ENCODE measurements around the gene ILF3. TPM values are rescaled to one million over a fixed set of nuclear protein-coding genes. Genes with fewer than 3 reads are reported as not detected.
"Not testable (repeated sequence)": the region's sequence is repeated elsewhere in the genome, so short reads cannot be mapped to it uniquely, and the experiment has no call there.

ILF3 gene
- total and polyA plus RNA-seq, 11 donors, result 45.7 to 140 (median 110) TPM

DNA sequence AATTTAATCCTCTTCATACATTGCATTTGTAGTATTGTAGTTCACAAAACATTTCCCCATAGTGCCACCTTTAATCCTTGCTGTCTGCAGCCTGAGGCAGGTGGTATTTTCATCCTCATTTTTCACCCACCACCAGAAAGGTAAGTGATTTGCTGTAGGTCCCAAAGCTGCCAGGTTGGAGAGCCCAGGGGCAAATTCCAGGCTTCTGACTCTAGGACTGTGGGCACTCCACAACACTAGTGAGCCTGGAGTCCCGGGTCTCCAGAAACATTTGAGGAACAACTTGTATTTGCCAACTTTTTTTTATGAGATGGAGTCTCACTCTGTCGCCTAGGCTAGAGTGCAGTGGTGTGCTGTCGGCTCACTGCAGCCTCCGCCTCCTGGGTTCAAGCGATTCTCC, 6.2 kb downstream of the ILF3 start:
- intact Hi-C loops (cut with DNase I), result loop anchor here in 1 of 10 donors (5.0 kb wide), 1 partner anchor 37 kb away; no protein-coding TSS in a partner anchor
- Histone ChIP-seq H3K9me3 (no peaks in the 10 kb centered on the region), H3K4me1 (peaks cover 0 to 82% (median 53%) of the 10 kb centered on the region in 12 donors), H3K27ac (no peak overlapping the region), H3K36me3 (peaks cover 0 to 40% (median 7%) of the 10 kb centered on the region in 9 donors), H3K4me3 (no peak overlapping the region), H3K27me3 (no peaks in the 10 kb centered on the region)
- ATAC-seq, result no peak
- TF ChIP-seq, protein P1, sequence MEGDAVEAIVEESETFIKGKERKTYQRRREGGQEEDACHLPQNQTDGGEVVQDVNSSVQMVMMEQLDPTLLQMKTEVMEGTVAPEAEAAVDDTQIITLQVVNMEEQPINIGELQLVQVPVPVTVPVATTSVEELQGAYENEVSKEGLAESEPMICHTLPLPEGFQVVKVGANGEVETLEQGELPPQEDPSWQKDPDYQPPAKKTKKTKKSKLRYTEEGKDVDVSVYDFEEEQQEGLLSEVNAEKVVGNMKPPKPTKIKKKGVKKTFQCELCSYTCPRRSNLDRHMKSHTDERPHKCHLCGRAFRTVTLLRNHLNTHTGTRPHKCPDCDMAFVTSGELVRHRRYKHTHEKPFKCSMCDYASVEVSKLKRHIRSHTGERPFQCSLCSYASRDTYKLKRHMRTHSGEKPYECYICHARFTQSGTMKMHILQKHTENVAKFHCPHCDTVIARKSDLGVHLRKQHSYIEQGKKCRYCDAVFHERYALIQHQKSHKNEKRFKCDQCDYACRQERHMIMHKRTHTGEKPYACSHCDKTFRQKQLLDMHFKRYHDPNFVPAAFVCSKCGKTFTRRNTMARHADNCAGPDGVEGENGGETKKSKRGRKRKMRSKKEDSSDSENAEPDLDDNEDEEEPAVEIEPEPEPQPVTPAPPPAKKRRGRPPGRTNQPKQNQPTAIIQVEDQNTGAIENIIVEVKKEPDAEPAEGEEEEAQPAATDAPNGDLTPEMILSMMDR (IDR thresholded peaks at IDR 0.05), result no peak
- no peak for TF ChIP-seq POLR2A (IDR thresholded peaks at IDR 0.05)
- WGBS, 4 donors, result 77 to 85% (median 82%) methylated on average over 5 of the region's 5 CpGs
- DNase-seq, result no peak

DNA sequence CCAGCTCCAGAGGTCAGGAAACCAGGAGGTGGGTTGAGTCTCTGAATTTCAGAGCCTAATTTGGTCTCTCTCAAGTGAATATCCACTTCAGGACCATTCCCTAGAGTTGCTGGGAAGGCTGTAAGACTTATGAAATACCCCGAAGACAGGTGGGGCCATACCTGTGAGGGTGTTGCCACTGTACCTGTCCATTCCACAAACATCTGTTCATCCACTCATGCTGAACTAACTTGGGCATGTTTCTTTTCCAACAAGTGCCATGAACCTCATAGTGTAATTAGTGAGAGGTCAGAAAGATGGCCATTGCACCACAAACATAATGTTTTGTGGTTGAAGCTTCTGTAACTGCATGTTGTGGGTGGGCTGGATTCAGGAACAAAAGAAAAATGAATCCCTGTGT, 7.8 kb downstream of the ILF3 start:
- Histone ChIP-seq H3K4me3 (no peak overlapping the region), H3K27ac (no peak overlapping the region), H3K36me3 (peaks cover 0 to 46% (median 11%) of the 10 kb centered on the region in 9 donors), H3K4me1 (peaks cover 0 to 72% (median 44%) of the 10 kb centered on the region in 12 donors), H3K9me3 (no peaks in the 10 kb centered on the region), H3K27me3 (no peaks in the 10 kb centered on the region)
- DNase-seq (no peak), ATAC-seq (no peak)
- intact Hi-C loops (cut with DNase I), result loop anchor here in 1 of 10 donors (5.0 kb wide), 1 partner anchor 35 kb away; no protein-coding TSS in a partner anchor
- TF ChIP-seq POLR2A (IDR thresholded peaks at IDR 0.05), result no peak
- TF ChIP-seq, protein P1 (IDR thresholded peaks at IDR 0.05), result no peak
- 73 to 85% (median 81%) methylated on average over 1 of the region's 1 CpG; no CpG with 5 or more reads in 1 of the 4 donors for WGBS, 4 donors

DNA sequence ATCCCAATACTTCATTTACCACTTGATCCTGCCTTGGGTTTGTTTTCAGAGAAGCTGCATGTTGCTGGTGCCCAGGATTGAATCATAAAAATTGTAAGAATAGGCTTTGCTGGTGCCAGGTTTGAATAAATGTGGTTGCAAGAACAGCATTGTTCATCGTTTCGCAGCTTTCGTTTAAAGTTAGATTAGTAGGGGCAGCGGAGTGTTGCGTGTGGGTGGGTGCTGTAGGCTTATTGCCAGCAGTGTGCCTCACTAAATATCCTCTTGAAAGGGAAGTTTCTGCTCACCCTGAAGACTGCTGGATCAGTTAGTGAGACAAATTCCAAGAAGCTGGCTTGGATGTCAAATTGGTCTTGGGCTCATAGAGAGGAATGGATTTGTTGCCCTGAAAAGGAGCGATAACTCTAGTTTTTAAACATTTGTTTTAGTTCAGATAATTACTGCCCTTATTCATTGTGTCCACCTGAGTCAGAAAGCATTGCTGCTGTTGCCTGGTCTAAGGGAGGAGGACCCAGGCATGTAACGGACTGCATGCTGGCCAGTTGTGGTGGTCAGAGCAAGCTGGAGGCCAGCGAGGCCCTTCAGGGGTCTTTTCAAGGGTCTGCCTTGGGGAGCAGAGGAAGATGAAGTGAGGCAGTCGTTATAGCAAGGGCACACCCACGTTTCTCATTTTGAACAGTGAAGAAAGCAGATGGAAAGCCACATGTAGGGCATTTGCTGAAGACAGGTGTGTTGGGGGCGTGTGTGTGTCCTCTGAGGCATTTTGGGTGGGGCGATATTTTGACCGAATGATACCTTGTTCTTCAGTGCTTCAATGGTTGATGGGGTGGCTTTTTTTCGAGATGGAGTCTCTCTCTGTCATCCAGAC, 8.5 kb downstream of the ILF3 start:
- H3K4me3 ChIP-seq, result no peak overlapping the region
- no peaks in the 10 kb centered on the region for H3K9me3 ChIP-seq
- intact Hi-C loops (cut with DNase I), result loop anchor here in 1 of 10 donors (5.0 kb wide), 1 partner anchor 35 kb away; no protein-coding TSS in a partner anchor
- TF ChIP-seq, protein P1 (IDR thresholded peaks at IDR 0.05), result no peak
- TF ChIP-seq POLR2A (IDR thresholded peaks at IDR 0.05), result no peak
- peaks cover 0 to 41% (median 11%) of the 10 kb centered on the region in 9 donors for H3K36me3 ChIP-seq
- peaks cover 0 to 70% (median 43%) of the 10 kb centered on the region in 12 donors for H3K4me1 ChIP-seq
- H3K27ac ChIP-seq, result peak overlapping the region in 1 of 12 donors; percentile 41
- WGBS, 4 donors, result 56 to 58% (median 58%) methylated on average over 14 of the region's 14 CpGs
- DNase-seq (peak in 1 of 5 donors; percentile 21), ATAC-seq (peak in 1 of 4 donors; percentile 17)
- no peaks in the 10 kb centered on the region for H3K27me3 ChIP-seq

DNA sequence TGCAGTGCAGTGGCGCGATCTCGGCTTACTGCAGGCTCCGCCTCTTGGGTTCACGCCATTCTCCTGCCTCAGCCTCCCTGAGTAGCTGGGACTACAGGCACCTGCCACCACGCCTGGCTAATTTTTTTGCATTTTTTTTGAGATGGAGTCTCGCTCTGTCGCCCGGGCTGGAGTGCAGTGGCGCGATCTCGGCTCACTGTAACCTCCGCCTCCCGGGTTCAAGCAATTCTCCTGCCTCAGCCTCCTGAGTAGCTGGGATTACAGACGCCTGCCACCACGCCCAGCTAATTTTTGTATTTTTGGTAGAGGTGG, 9.1 kb downstream of the ILF3 start:
- 87 to 91% (median 89%) methylated on average over 16 of the region's 16 CpGs for WGBS, 4 donors
- H3K27ac ChIP-seq, H3K4me3 ChIP-seq, H3K9me3 ChIP-seq, ATAC-seq, H3K27me3 ChIP-seq: not testable (repeated sequence)
- peaks cover 0 to 72% (median 42%) of the 10 kb centered on the region in 12 donors for H3K4me1 ChIP-seq
- H3K36me3 ChIP-seq, result peaks cover 0 to 41% (median 11%) of the 10 kb centered on the region in 9 donors
- DNase-seq, result peak in 1 of 5 donors; percentile 10
- intact Hi-C loops (cut with DNase I), result loop anchor here in 1 of 10 donors (5.0 kb wide), 1 partner anchor 34 kb away; no protein-coding TSS in a partner anchor
